NCI-H345 treated with DMSO at 0.1 percent for 48 hours (cell line): Measurements from ENCODE around the gene NADK2.
"Not testable (repeated sequence)": the region's sequence is repeated elsewhere in the genome, so short reads cannot be mapped to it uniquely, and the experiment has no call there.

Experiments used
- DNase-seq: peaks from one replicate; lab custom pipeline; 2025; ENCODE audit not compliant: unreplicated experiment; lab: John Stamatoyannopoulos, UW

NADK2 gene

DNA sequence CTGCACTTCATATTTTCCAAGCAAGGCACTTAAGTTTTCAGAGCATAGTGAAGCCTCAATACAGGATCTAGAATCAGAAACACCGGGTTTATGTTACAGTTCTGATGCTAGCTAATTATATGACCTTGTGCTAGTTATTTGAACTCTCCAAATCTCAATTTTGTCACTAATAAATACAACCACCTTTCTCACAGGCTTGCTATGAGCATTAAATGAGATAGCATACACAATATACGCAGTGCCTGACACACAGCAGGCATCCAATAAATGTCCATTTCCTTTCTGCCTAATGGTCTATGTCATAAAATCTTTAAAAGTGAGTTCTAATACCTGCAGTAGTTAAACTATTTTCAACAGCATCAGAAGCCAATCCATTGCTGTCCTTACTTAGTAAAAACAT lies 32.9 kb downstream of the NADK2 start:
- no peak for DNase-seq

DNA sequence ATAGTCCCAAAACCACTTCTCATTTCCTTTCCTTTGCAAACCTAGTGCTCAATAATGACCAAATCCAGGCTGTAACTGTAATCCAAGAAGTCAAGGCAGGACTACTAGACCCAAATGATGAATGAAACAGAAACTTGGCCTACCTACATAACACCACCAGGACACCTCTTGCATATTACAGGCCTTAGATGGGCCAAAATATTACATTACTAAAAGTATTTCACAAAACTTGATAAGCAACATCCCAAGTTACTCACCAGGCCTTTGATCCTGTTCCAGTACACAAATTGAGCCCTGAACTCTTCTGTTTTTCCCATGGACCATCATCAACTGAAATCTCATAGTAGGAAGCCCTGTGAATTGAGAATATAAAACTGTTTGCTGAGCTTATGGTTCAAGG lies 34.8 kb downstream of the NADK2 start:
- no peak for DNase-seq

DNA sequence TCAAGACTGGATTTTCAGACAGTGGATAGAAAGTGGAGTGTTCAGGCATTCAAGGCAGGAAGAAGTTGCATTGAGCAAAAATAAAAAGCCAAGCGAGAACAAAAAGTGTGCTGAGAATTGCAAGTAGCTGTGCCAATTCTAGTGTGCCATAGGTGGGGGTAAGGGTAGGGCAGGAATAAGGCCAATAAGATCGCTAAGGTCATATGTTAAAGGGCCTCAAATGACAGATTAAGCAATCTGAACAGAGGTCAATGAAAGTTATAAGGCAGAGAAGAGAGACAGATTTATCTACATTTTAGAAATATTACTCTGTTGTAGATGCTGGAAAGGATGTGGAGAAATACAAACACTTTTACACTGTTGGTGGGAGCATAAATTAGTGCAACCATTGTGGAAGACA lies 36.4 kb downstream of the NADK2 start:
- DNase-seq, result no peak

DNA sequence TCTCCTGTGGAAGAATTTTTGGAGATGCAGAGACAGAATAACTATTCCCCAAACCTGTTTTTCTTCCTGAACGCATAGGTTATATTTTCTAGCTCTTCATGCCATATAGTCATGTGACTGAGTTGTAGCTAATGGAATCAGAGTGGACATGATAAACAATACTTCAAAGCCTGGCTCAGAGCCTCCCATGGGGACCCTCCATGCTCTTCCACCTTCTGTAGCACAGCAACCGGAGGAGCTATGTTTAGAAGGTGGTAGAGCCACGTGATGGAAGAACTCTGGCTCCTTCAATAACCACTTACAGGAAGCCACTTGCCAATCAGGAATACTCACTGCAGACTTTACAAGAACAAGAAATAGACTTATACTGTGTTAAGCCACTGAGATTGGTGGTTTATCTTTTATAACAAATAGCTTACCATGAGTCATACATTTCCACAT lies 39.2 kb downstream of the NADK2 start:
- no peak for DNase-seq

DNA sequence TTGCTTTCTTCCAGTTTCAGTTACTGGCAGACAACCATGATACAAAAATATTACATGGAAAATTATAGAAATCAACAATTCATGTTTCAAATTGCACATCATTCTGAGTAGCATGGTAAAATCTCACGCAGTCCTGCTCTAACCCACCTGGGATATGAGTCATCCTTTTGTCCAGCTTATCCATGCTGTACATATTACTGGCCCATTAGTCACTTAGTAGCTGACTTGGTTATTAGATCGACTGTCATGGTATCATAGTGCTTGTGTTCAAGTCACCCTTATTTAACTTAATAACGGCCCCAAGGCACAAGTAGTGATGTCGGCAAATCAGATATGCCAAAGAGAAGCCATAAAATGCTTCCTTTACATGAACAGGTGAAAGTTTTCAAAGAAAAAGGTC lies 41.2 kb downstream of the NADK2 start:
- no peak for DNase-seq

GRCh38 chr5:36199620-36200019 lies 42.1 kb downstream of the NADK2 start:
- no peak for DNase-seq

- DNase-seq, result not testable (repeated sequence)
Measured at GRCh38 chr5:36198783-36199182, 42.9 kb downstream of the NADK2 start.

- DNase-seq, result no peak
Measured at GRCh38 chr5:36198281-36198680, 43.4 kb downstream of the NADK2 start.

GRCh38 chr5:36193746-36194145 lies 48.0 kb downstream of the NADK2 start:
- DNase-seq, result no peak

DNA sequence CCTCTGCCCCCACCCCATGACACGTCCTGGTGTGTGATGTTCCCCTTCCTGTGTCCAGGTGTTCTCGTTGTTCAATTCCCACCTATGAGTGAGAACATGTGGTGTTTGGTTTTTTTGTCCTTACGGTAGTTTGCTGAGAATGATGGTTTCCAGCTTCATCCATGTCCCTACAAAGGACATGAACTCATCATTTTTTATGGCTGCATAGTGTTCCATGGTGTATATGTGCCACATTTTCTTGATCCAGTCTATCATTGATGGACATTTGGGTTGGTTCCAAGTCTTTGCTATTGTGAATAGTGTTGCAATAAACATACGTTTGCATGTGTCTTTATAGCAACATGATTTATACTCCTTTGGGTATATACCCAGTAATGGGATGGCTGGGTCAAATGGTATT lies 57.3 kb downstream of the NADK2 start:
- DNase-seq, result not testable (repeated sequence)

GRCh38 chr5:36181774-36182173 lies 60.0 kb downstream of the NADK2 start:
- no peak for DNase-seq

DNA sequence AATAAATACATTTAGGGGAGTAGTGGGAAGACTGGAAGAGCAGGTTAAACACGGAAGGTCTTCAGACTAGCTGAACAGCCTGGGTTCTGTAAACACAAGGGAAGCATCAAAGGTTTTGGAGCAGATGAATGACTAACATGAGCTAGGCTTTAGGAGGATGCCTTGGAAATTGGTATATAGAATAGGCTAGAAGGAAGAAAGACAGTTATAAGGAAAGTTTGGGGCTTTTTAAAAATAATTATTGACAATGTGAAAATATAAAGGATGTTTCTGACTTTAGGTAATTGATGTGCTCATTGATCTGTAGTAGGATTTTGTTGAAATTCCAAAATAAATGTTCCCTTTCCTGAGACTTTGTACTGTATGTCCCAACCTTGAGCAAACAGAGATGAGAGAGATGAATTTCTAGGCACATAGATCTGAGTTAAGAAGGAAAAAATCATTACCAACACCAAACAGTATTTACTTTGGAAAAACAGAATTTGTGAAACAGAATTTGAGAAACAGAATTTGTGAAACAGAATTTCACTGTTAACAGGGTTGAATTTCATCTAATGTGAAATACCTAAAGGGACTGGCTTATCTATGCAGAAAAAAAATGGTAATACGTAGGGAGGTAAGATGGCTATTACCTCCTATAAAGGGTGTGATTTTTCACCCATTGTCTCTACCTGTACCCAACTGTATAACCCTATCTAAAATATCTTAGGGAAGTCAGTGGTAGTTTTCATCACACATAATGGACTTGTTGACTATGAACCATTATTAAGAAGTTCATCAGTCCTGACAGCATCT lies 61.0 kb downstream of the NADK2 start:
- no peak for DNase-seq

DNA sequence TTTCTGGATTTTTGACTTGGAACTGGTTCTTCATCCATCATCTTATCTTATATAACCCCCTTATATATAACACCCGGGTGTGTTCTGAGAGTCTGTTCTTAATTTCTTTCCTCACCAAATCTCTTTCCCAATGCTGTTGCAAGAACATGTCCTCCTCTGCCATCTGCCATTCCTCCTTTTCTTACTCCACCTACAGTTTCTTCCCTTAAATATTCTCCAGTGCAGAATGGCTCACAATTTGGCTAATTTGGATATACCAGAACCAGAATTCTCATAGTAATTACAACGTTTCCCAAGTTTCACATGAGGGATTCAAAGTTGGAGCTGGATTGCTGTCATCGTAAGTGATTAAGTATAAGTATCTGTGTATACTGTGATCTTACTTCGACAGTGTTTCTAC lies 61.8 kb downstream of the NADK2 start:
- DNase-seq, result no peak

- DNase-seq, result no peak
Measured at GRCh38 chr5:36178524-36178890, 63.2 kb downstream of the NADK2 start.

DNA sequence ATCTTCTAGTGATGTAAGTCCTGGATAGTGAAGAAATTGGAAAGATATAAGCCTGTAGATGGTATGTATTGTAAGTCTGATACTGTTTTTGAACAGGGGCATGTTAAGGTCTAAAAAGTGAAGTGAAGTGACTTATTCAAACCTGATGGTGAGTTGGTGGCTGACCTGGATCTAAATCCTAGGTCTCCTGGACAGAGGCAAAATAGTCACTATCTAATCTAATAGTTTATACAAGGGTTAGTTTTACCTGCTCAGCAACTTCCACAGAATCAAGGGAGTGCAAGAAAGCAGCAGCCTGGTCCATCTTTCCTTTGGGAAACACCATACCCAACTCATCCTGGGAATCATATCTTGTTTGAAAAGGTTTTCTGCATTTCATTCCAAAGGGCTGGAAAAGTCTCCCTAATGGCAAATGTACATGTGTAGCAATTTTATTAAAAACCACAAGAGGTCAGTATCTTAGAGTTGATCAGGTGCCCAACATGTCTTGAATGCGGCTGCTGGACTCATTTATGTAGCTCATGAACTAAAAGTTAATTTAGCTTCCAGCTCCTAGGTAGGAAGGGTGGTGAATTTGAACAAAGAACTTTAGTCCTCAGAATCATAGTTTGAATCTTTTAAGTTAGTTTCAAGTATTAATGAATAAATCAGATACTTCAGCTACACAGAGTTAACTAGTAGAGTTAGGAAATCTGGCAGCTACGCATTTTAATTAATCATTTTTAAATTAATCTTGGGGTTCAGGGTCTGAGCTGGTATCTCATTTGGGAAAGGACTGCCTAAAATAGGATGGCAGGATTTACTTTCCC lies 63.8 kb downstream of the NADK2 start:
- DNase-seq, result no peak

DNA sequence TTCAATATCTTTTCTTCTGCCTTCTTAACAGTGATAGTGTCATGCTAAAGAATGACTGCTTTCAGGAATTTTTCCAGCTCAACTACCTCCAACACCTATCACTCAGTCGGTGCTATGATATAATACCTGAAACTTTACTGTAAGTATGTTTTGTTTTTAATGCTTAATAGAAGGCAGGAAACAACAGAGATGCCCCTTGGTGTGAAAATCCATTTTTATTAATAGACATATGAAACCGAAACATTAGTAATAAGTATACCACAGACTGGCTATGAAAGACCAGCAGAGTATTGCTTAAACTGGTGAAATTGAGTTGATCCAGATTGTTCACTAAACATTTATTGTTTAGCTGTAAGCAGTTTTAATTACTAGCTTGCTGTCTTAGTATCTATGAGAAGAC lies 64.6 kb downstream of the NADK2 start:
- DNase-seq, result no peak

- no peak for DNase-seq
Measured at GRCh38 chr5:36175043-36175442, 66.7 kb downstream of the NADK2 start.

DNA sequence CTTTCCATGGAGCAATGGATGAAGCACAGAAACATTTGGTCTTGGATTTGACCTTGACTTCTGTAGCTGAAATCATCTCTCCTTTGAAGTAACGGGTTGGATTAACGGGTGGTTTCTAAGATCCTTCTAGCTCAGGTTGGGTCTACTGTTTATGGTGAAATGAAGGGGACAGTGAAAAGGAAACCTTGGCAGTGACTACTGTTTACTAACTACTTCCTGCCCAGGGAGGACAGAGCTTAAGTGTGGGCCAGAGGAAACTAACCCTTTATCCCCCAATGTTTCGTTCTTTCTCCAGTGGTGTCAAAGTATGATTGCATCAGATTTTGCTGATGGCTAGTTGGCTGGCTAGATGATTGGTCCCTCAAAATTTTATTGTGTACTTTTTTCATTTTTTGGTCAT lies 67.6 kb downstream of the NADK2 start:
- no peak for DNase-seq

DNA sequence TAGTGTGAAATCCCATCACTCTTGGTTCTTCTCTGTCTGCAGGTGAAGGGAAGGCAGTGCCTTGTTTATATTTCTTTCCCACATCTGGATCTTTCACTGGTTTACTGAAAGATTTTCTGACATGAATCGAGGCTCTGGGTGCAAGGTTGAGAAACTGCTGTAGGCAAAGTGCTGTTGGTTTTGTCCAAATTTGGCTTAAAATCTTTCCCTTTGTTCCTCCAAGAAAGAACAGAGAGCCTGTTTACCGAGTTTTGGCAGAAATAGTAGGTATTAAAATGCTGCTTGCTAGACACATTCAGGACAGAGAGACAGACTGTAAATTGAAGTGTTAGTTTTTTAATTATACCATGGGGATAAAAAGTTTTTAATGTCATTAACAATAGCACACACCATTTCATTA lies 68.3 kb downstream of the NADK2 start:
- DNase-seq, result no peak

GRCh38 chr5:36172599-36172998 lies 69.1 kb downstream of the NADK2 start:
- DNase-seq, result no peak

GRCh38 chr5:36170832-36171424 lies 70.8 kb downstream of the NADK2 start:
- DNase-seq, result no peak

DNA sequence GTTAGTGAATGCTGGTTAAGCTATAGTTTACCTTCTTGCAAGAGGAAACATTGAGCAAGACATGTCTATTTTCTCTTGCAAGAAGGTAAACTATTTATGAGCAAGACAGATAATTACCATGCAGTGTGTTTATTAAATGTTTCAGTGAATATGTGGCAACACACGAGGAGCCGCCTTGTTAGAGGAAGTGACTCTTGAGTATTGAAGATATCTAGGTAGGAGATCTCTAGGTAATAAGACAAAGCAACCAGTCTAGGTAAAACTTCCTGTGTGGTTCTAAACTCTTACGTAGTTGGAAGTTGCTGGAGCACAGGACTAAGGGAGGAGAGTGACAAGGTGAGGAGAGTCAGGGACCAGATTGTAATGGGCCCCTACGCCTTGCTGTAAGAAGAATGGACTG lies 73.0 kb downstream of the NADK2 start:
- no peak for DNase-seq
